HepG2 (cell line): ENCODE data around the gene LDLRAD2. TPM values are rescaled to one million over a fixed set of nuclear protein-coding genes. Genes with fewer than 3 reads are reported as not detected.

ENCODE experiments used
- ATAC-seq: fragments of 200-7000 bp; cut with Tn5 transposase; 3 replicates; pipeline ENCODE4 v1.9.1; 2020; ENCODE audit warnings: mild to moderate bottlenecking, moderate library complexity
- BruUV-seq: library from RNA; stranded (reverse); fragments of 400-500 nt; replicated peaks from 2 replicates; lab custom pipeline; 2021; lab: Mats Ljungman, UMichigan
- CTCF ChIA-PET: fragments of 300-600 bp; formaldehyde crosslinking; extraction: SDS; loops from one replicate; lab custom pipeline; 2021; ENCODE audit warnings: low total read pairs, inconsistent platforms, low intra/inter-chr PET ratio; lab: Yijun Ruan, JAX
- POLR2A ChIA-PET: fragments of 350-600 bp; sonication (Branson Sonifier 250); formaldehyde crosslinking; loops from one replicate; lab custom pipeline; 2020; ENCODE audit warnings: antibody characterized with exemption, inconsistent platforms; lab: Yijun Ruan, JAX
- DNase-seq: peaks from one replicate; pipeline ENCODE4 v3.0.0-alpha.2; 2015; ENCODE audit warnings: low spot score
- FAIRE-seq: peaks from 3 replicates; lab custom pipeline; 2011; peaks lifted over from hg19 to GRCh38; lab: Jason Lieb, UNC
- H2AFZ ChIP-seq: one replicate; pipeline ENCODE4 v1.6.1; 2011; ENCODE audit warnings: low read length, inconsistent platforms
- H3K27ac ChIP-seq: fragments of 300-600 bp; 3 replicates; pipeline ENCODE4 v1.8.0; 2011; ENCODE audit warnings: mixed run types, mild to moderate bottlenecking, mixed read lengths, low read length, inconsistent platforms; ENCODE audit not compliant: insufficient read depth; ENCODE audit errors: extremely low read length
- H3K27me3 ChIP-seq, 2 experiments: fragments of 200-600 bp in 1 of 2; 2 replicates in 1 of 2; 3 replicates in 1 of 2; pipeline versions ENCODE4 v1.6.0 to v1.8.0; 2011; ENCODE audit warnings: low read length in 2 of 2, mild to moderate bottlenecking in 2 of 2, moderate library complexity in 2 of 2, inconsistent platforms in 1 of 2; ENCODE audit not compliant: insufficient read depth in 2 of 2, control insufficient read depth in 1 of 2
- H3K36me3 ChIP-seq, 2 experiments: fragments of 200-600 bp in 1 of 2; replicated peaks in 1 of 2; 2 replicates in 1 of 2; 3 replicates in 1 of 2; pipeline versions ENCODE4 v1.5.1 to v1.8.0; 2011; ENCODE audit warnings: low read length in 2 of 2, inconsistent platforms in 1 of 2; ENCODE audit not compliant: insufficient read depth in 2 of 2, control insufficient read depth in 1 of 2
- H3K4me1 ChIP-seq: 2 replicates; pipeline ENCODE4 v1.5.1; 2012; ENCODE audit warnings: low read length, inconsistent platforms; ENCODE audit not compliant: insufficient read depth
- H3K4me2 ChIP-seq: 2 replicates; pipeline ENCODE4 v1.6.0; 2011; ENCODE audit warnings: low read depth, low read length, inconsistent platforms
- H3K4me3 ChIP-seq, 3 experiments: fragments of 200-600 bp in 1 of 3; sonication (generic), shearing (Covaris generic) in 1 of 3; replicated peaks in 1 of 3; 2 replicates each; pipeline ENCODE4 v1.5.1; 2011 to 2016; ENCODE audit warnings: low read length in 3 of 3, inconsistent platforms in 2 of 3, low read depth in 2 of 3, mild to moderate bottlenecking in 2 of 3, control low read depth in 1 of 3, mixed read lengths in 1 of 3; ENCODE audit not compliant: insufficient read depth in 1 of 3
- H3K79me2 ChIP-seq: one replicate; pipeline ENCODE4 v1.6.1; 2011; ENCODE audit warnings: low read length, inconsistent platforms; ENCODE audit not compliant: insufficient read depth
- H3K9ac ChIP-seq: 2 replicates; pipeline ENCODE4 v1.6.0; 2011; ENCODE audit warnings: mild to moderate bottlenecking, low read depth, low read length, inconsistent platforms; ENCODE audit not compliant: insufficient read depth
- H3K9me3 ChIP-seq: 2 replicates; pipeline ENCODE4 v1.5.1; 2012; ENCODE audit warnings: mild to moderate bottlenecking, low read length
- H4K20me1 ChIP-seq: 2 replicates; pipeline ENCODE4 v1.6.0; 2011; ENCODE audit warnings: inconsistent platforms, mild to moderate bottlenecking, low read length, moderate library complexity; ENCODE audit not compliant: insufficient read depth
- CHD2 ChIP-seq: IDR thresholded peaks from 2 replicates; pipeline ENCODE4 v1.6.1; 2011; ENCODE audit warnings: low read depth, low read length, improper control_type of control experiment
- EED ChIP-seq: sonication (generic); formaldehyde crosslinking; IDR thresholded peaks from 2 replicates; pipeline ENCODE4 v1.5.0; 2020; ENCODE audit warnings: mild to moderate bottlenecking, missing genetic modification reagents
- MEIS2 ChIP-seq: sonication (generic); formaldehyde crosslinking; IDR thresholded peaks from 2 replicates; pipeline ENCODE4 v1.9.0; 2021; ENCODE audit warnings: mild to moderate bottlenecking, missing genetic modification reagents
- NCOR1 ChIP-seq: fragments of 200-600 bp; sonication (generic); IDR thresholded peaks from 2 replicates; pipeline ENCODE4 v1.7.0; 2017; ENCODE audit warnings: antibody characterized with exemption, low read length, borderline replicate concordance
- POLR2AphosphoS2 ChIP-seq: IDR thresholded peaks from 2 replicates; pipeline ENCODE4 v1.6.1; 2011; ENCODE audit warnings: low read depth, low read length, improper control_type of control experiment
- PTBP1 ChIP-seq: fragments of 200-400 bp; formaldehyde crosslinking; IDR thresholded peaks from 2 replicates; pipeline ENCODE4 v1.6.1; 2018; ENCODE audit warnings: low read length, low read depth; ENCODE audit not compliant: poor library complexity, severe bottlenecking
- ZNF30 ChIP-seq: sonication (generic); formaldehyde crosslinking; IDR thresholded peaks from 2 replicates; pipeline ENCODE4 v1.5.0; 2020; ENCODE audit warnings: mild to moderate bottlenecking, missing genetic modification reagents
- ZNF557 ChIP-seq: sonication (generic); formaldehyde crosslinking; IDR thresholded peaks from 2 replicates; pipeline ENCODE4 v1.4.0; 2020; ENCODE audit warnings: missing genetic modification reagents
- ZNF605 ChIP-seq: sonication (generic); formaldehyde crosslinking; IDR thresholded peaks from 2 replicates; pipeline ENCODE4 v1.8.0; 2022; ENCODE audit warnings: mild to moderate bottlenecking, missing genetic modification reagents
- ZNF839 ChIP-seq: sonication (generic); formaldehyde crosslinking; IDR thresholded peaks from 2 replicates; pipeline ENCODE4 v1.4.0; 2020; ENCODE audit warnings: missing genetic modification reagents, mild to moderate bottlenecking, borderline replicate concordance
- WGBS: methylation state at CpG from one replicate; pipeline ENCODE4 v1.1.6; 2017; ENCODE audit warnings: low lambda C conversion rate; 5-methylcytosine and 5-hydroxymethylcytosine counted together
- in situ Hi-C: cut with HindIII; loops from 2 replicates; pipeline ENCODE4 v1.10.0; 2017; ENCODE audit warnings: low pct_unique_long_range_greater_than_20kb; ENCODE audit not compliant: extremely low pct_ligation_motif_present
- intact Hi-C: fragments of 100-400 bp; cut with micrococcal nuclease; formaldehyde crosslinking; loops from one replicate; pipeline ENCODE4 v1.10.0; 2022; ENCODE audit not compliant: unreplicated experiment
- polyA plus RNA-seq, 8 experiments: library from polyadenylated mRNA; depleted of rRNA in 3 of 8; stranded (reverse) in 7 of 8; unstranded in 1 of 8; fragments of >200 nt; fragmentation: Illumina TruSeq in 4 of 8; extraction: Trizol in 4 of 8; gene quantifications; 2 replicates each; pipeline versions ENCODE4 v1.2.1 to v1.2.3, GENCODE V29; 2011 to 2016; ENCODE audit warnings: low read depth in 4 of 8, missing spikeins in 1 of 8, mixed read lengths in 1 of 8; ENCODE audit not compliant: insufficient read depth in 1 of 8
- total RNA-seq, 5 experiments: library from RNA; depleted of rRNA; stranded (reverse); fragments of >200 nt; fragmentation: Illumina TruSeq; extraction: Trizol; gene quantifications; 2 replicates each; pipeline ENCODE4 v1.2.3, GENCODE V29; 2016; ENCODE audit warnings: low read depth in 1 of 5
- TF ChIP-seq, protein P1 (sequence below): sonication (generic); formaldehyde crosslinking; IDR thresholded peaks from 2 replicates; pipeline ENCODE4 v1.4.0; 2020; ENCODE audit warnings: low read depth, mild to moderate bottlenecking, missing genetic modification reagents
- TF ChIP-seq, protein P2 (sequence below): sonication (generic); formaldehyde crosslinking; IDR thresholded peaks from 2 replicates; pipeline ENCODE4 v1.5.1; 2020; ENCODE audit warnings: mild to moderate bottlenecking, moderate library complexity, missing genetic modification reagents

The LDLRAD2 gene
- total and polyA plus RNA-seq, 2 of the 13 experiments (the other 11 are each of a cell fraction or from before 2014, with no cell fraction given), result not detected

DNA sequence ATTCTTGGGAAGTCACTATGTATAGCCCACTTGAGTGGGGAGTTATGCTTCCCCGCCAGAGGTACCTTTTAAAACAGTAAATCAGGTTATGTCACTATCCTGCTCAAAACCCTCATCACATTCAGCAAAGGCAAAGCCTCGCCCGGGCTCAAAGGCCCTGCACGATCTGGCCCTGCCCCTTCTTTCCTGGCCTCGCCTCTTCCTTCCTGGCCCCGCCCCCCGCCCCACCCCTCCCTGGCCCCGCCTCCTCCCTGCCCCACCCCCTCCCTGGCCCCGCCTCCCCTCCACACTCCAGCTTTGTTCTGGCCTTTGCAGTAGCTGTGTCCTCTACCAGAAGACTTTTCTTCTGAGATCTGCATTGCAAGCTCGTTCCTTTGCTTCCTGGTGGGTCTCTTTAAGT, 6.6 kb downstream of the LDLRAD2 start:
- intact Hi-C loops (no loop called here), in situ Hi-C loops (no loop called here)
- H3K79me2 ChIP-seq, result no peaks in the 10 kb centered on the region
- WGBS, result 4% methylated on average over 10 of the region's 10 CpGs
- TF ChIP-seq POLR2AphosphoS2 (no peak), ZNF605 (CRISPR knock-in tag) (no peak), CHD2 (no peak), NCOR1 (no peak), MEIS2 (CRISPR knock-in tag) (no peak), PTBP1 (no peak), ZNF839 (no peak), ZNF30 (CRISPR knock-in tag) (no peak), EED (CRISPR knock-in tag) (no peak), ZNF557 (CRISPR knock-in tag) (no peak)
- TF ChIP-seq, protein P1, sequence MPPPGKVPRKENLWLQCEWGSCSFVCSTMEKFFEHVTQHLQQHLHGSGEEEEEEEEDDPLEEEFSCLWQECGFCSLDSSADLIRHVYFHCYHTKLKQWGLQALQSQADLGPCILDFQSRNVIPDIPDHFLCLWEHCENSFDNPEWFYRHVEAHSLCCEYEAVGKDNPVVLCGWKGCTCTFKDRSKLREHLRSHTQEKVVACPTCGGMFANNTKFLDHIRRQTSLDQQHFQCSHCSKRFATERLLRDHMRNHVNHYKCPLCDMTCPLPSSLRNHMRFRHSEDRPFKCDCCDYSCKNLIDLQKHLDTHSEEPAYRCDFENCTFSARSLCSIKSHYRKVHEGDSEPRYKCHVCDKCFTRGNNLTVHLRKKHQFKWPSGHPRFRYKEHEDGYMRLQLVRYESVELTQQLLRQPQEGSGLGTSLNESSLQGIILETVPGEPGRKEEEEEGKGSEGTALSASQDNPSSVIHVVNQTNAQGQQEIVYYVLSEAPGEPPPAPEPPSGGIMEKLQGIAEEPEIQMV (CRISPR knock-in tag), result no peak
- TF ChIP-seq, protein P2, sequence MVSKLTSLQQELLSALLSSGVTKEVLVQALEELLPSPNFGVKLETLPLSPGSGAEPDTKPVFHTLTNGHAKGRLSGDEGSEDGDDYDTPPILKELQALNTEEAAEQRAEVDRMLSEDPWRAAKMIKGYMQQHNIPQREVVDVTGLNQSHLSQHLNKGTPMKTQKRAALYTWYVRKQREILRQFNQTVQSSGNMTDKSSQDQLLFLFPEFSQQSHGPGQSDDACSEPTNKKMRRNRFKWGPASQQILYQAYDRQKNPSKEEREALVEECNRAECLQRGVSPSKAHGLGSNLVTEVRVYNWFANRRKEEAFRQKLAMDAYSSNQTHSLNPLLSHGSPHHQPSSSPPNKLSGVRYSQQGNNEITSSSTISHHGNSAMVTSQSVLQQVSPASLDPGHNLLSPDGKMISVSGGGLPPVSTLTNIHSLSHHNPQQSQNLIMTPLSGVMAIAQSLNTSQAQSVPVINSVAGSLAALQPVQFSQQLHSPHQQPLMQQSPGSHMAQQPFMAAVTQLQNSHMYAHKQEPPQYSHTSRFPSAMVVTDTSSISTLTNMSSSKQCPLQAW (CRISPR knock-in tag), result no peak
- no peak overlapping the region; the same call in 1 of the 2 replicates for H3K9ac ChIP-seq
- no peaks in the 10 kb centered on the region for H4K20me1 ChIP-seq
- no peak overlapping the region for H2AFZ ChIP-seq
- no TSS peak for BruUV-seq
- no peaks in the 10 kb centered on the region for H3K9me3 ChIP-seq
- peaks cover 15% of the 10 kb centered on the region; the same call in 1 of the 2 replicates for H3K4me1 ChIP-seq
- FAIRE-seq (no peak), DNase-seq (peak; percentile 48), ATAC-seq (peak; percentile 78)
- H3K36me3 ChIP-seq, result peaks cover 2 to 3% of the 10 kb centered on the region in 2 experiments; a peak in 1 of 5 replicates
- H3K4me3 ChIP-seq, result peak overlapping the region in 1 of 3 experiments; percentile 20; a peak in 2 of 6 replicates
- H3K27me3 ChIP-seq, result no peaks in the 10 kb centered on the region; a peak in 2 of 5 replicates
- H3K4me2 ChIP-seq, result peak overlapping the region; percentile 51
- no peak overlapping the region for H3K27ac ChIP-seq
- ChIA-PET POLR2A (no interaction called here), CTCF (no interaction called here)
